SH-SY5Y (cell line): ENCODE results near the gene RPRML.

Experiments used
- GATA2 ChIP-seq: IDR thresholded peaks from 2 replicates; pipeline ENCODE4 v1.6.1; 2011; ENCODE audit warnings: mild to moderate bottlenecking, low read depth, low read length
- GATA3 ChIP-seq: IDR thresholded peaks from 2 replicates; pipeline ENCODE4 v1.6.1; 2011; ENCODE audit warnings: low read depth, mild to moderate bottlenecking, low read length, moderate library complexity

DNA sequence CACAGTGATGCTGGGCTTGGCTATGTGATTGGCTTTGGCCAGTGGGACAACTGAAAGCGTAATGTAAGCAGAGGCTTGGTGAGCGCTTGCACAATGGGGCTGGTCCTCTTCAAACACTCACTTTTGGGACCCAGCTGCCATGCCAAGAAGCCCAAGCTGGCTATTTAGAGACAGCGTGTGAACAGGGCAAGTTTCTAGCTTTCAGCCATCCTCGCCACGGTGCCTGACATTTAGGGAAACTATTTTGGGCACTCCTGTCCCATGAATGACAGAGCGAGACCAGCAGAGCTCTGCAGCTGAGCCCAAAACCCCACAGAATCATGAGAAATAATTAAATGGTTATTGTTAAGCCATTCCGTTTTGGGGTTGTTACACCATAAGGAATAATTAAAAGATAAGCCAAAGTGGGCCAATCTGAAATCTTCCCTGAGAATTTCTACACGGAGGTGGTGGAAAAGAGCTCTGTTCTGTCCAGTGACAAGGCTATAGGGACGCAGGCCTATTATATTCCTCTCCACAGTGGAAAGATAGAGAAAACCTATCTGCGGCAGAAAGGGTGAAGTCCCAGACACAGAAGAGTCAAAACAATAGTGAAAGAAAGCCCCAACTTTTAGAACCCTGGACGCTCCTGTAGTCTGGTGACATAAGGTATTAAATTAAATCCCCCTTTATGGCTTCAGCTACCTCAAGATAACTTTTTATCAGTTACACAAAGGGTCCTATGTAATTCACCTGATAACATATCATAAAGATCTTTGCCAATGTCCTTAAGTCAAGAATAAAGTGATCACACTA lies 10.8 kb upstream of the RPRML start:
- TF ChIP-seq GATA3 (no peak), GATA2 (no peak)
